Inflammatory macrophage treated with lipopolysaccharide for 1 hour (primary cell): ENCODE results near the gene MEX3A.

ENCODE experiments used
- DNase-seq, 2 donors: peaks; one replicate each; pipeline ENCODE4 v3.0.0-alpha.2; 2020 to 2022

The MEX3A gene

GRCh38 chr1:156101880-156102279 is 19.6 kb upstream of the MEX3A start:
- DNase-seq, result no peak

- no peak for DNase-seq
Observed at GRCh38 chr1:156100205-156100995, 18.1 kb upstream of the MEX3A start.

DNA sequence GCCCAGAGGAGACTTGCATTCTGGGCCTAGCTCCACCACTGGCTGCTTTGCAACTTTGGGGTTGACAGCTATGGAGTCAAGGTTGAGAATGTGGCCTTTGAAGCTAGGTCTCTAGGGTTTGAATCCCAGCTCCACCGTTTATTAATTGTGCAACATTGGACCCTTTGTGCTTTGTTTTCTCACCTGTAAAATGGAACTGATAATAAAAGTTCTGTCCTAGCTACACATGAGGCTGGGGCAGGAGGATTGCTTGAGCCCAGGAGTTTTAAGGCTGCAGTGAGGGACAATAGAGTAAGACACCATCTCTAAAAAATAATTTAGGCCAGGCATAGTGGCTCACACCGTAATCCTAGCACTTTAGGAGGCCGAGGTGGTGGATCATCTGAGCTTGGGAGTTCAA is 17.0 kb upstream of the MEX3A start:
- DNase-seq, result no peak

DNA sequence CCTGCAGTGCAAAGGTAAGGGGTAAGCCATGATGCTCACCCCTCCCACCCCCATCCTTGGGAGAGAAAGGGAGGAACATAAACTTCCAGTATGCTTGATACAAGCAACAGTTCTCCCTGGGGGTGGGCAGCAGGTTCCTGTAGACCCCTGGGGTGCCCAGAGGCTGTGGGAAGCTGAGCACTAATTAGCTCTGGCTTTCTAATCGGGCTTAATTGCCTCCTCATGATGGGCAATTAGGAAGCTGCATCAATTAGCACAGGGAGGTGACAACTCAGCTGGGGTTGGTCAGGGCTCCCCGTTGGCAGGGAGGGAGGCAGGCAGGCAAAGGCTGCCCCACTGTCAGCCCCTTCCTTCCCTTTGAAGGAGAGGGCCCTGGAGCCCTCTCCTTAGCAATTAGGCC is 16.5 kb upstream of the MEX3A start:
- DNase-seq, result no peak

- peak in 1 of 2 donors; percentile 71 for DNase-seq
Observed at GRCh38 chr1:156097499-156098178, 15.4 kb upstream of the MEX3A start.

DNA sequence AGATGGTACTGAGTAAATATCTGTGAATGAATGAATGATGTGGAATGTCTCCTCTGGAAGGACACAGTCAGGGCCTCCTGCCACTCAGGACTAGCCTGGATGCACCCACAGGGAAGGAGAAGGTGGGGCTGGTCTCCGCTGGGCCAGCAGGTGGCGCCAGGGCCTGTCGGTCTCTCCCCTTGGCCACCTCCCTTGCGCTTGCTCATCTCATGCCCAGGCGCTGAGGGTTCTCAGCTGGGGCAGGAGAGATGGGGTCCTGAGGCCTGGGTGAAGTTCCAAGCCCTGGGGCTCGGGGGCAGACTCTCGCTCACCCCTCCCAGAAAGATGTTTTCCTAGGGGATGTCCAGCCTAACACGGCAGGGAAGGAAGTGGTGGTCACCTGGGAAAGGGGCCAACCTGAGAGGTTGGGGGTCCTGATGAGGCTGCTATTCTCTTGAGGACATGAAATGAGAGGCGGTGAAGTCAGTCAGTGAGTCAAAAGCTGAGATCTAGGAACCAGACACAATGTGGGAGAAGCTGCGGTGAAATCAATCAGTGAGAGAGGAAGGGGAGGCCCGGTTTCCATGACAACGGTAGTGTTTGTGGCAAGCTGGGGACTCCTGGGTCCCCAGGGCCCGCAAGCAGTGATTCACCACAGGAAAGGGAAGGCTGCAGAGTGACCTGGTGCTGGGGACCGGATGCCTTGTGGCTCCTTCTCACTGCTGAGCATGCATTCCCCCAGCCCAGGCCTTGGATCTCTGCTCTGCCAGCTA is 14.6 kb upstream of the MEX3A start:
- peak; percentile 70 to 88 for DNase-seq

- no peak for DNase-seq
Observed at GRCh38 chr1:156095906-156096508, 13.7 kb upstream of the MEX3A start.

GRCh38 chr1:156091610-156092009 is 9.3 kb upstream of the MEX3A start:
- DNase-seq, result no peak

DNA sequence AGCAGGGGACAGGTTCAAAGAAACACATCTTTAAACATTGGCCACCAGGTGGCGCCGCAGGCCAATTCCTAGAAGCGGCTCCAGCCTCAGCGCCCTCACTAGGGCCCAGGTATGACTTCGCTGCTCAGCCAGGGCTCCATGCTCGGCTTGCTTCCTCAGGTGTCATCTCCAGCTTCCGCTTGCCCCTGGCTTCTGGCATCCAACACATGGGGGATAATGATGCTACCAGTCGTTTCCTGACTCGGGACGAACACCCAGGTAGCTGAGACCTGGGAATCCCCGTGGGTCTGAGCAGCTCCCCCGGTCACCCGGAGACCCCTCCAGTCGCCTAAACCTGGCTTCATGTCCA is 8.5 kb upstream of the MEX3A start:
- DNase-seq, result peak; percentile 55 to 85

DNA sequence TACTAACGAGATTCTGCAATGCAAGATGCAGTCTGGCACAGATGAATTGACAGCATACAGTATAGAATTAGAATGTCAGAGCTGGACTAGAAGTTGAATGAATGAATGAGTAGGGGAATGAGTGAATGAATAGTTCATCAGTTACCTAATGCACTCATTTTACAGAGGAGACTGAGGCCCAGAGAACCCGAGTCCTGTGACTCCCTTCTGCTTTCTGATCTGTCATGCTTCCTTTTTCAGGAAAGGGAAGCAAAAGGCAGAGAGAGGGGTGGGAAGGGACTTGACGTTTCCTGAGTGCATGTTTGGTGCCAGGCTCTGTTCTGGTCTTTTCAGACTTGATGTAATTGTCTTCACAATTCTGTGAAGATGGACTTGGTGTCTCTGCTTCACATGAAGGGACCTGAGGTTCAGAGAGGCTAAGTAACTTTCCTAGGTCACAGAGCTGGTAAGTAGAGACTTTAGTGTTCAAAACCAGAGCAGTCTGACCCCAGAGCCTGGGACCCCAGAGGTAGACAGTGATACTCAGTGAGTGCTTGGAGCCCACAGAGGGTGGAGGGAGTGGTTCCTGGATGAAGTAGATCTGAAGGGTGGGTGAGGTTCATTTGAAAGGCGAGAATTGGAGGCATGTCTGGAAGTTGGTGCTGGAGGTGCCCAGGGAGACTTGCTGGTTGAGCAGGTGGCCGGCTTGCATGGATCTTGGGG is 8.0 kb upstream of the MEX3A start:
- peak; percentile 84 to 88 for DNase-seq

DNA sequence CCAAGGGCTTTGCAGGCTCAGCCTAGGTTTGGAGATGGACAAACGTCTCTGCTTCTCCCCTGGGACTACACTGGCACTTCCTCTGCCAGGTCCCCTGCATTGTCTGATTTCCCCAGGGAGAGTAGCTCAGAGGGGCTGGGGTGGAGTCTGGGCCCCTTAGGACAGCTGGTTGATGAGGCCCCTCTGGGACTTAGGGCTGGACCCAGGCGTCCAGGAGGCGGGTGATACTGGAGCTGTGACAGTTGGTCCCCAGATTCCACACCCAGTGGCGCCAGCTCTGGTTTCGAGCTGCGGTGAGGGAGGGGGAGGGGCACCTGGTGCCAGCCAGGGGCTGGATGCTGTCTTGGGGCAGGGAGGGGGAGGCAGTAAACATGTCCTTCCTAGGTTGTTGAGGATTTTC is 7.4 kb upstream of the MEX3A start:
- no peak for DNase-seq

DNA sequence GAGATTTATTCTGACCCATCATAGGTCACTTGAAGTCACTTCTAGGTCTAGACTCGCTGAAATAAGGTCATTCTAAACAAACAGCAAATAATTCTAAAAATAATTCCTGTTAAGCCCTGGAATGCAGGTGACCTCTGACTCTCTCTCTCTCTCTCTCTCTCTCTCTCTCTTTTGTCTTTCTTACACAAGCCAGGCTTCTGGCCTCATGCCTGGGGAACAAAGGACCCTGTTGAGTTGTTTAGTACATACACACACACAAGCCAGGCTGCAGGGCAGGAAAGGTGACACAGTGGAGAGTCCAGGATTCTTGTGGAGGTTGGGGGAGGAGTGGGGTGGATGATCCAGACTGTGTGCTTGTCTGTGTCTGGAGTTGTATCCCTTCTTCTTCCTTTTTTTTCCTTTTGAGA is 4.0 kb upstream of the MEX3A start:
- DNase-seq, result no peak

DNA sequence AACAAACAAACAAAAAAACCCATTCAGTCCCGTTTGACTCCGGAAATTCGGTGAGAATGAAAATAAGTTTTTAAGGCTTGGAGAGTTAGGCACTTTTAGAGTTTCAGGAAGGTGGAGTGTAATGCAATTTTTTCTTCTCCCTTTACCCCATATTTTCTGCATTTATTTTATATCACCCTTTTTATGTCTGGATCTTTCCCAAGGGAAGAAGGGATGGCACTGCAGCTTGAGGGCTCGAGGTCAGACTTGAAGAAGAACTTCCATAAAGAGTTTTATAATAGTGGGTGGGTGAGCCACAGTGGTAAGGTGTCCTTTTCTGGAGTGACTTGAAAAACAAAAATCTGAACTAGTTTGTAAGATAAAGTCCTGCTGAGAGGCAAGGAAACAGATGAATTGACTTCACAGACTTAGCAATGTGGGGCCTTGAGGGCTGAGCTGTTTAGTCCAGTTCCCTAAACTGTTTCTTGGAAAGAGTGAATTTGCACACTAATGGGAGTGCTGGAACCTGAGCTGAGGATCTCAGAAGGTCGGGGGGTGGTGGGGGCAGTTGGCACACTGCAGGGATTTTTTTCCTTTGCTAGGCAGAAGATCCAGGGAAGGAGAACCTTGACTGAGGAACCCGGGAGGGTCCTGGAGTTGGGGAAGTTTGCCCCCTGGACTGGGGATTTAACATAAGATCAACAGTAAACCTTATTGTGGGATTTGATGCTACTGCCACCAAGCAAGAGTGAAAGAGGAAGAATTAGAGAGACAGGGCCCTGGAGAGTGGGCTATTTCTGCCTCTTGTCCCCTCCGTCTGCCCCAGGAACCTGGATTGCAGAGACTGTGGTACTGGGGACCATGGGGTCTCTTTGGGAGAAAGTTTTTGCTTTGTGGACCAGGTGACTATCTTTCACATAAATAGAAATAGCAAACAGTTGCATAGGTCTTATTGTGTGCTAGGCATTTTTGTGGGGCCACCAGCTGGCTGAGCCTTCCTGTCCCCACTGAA is 1.8 kb upstream of the MEX3A start:
- peak in 1 of 2 donors; percentile 37 for DNase-seq

- no peak for DNase-seq
Observed at GRCh38 chr1:156081917-156082308, 352 bp downstream of the MEX3A start.

GRCh38 chr1:156081180-156081916 is 917 bp downstream of the MEX3A start:
- DNase-seq, result no peak

DNA sequence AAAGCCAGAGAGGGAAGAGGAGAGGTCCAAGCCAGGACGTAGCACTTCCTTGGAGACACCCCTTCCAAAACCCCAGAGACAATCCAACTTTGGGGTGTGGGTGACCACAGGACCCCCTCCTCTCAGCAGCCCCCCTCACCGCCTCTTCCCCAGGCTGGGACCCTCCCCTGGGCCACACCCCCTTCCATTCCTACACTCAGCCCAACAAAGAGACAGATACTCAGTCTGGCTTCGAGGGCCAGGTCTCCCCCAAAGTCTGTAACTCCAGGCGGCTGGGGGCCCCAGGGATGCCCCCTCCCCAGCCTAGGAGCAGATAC is 1.4 kb downstream of the MEX3A start:
- DNase-seq, result no peak

- no peak for DNase-seq
Observed at GRCh38 chr1:156080241-156080862, 1.9 kb downstream of the MEX3A start.

- DNase-seq, result no peak
Observed at GRCh38 chr1:156079762-156080161, 2.5 kb downstream of the MEX3A start.

GRCh38 chr1:156078728-156079127 is 3.5 kb downstream of the MEX3A start:
- no peak for DNase-seq

DNA sequence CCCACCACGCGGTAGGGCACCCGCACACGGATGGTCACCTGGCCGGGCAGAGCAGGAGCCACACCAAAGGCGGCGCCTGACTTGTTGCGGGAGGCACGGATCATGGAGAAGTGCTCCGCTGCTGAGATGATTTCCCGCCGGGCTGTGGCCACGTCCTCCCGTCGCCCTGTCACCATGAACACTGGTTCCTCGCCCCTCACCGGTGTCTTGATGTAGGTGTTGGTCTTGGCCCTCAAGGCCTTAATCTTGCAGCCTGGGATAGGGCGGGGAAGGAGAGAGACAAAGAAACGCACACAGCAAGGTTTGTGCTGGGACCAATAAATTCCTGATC is 4.9 kb downstream of the MEX3A start:
- no peak for DNase-seq
